OCI-LY7 (cell line): ENCODE data around the gene SPRYD4.

Experiments used
- CTCF ChIP-seq: fragments of 200-600 bp; sonication (generic); conservative IDR thresholded peaks from 2 replicates; pipeline ENCODE4 v1.5.1; 2014; ENCODE audit warnings: mild to moderate bottlenecking, antibody characterized with exemption, low read length, moderate library complexity, mixed read lengths
- EZH2phosphoT487 ChIP-seq: fragments of 200-600 bp; sonication (generic); IDR thresholded peaks from 2 replicates; pipeline ENCODE4 v1.6.1; 2018; ENCODE audit warnings: low read depth, borderline replicate concordance, mild to moderate bottlenecking, mixed run types, antibody characterized with exemption, low read length, moderate library complexity, mixed read lengths

GRCh38 chr12:56487448-56488040 lies 19.2 kb downstream of the SPRYD4 start:
- no peak for TF ChIP-seq CTCF
- no peak; the same call in 1 of the 2 replicates for TF ChIP-seq EZH2phosphoT487
